GM10248 (cell line): ENCODE data around the gene NLGN3.
A peak's percentile ranks its signal among the peaks of the same experiment; 100 is the strongest.

Experiments
- CTCF ChIA-PET: fragments of 300-600 bp; sonication (Branson Sonifier 250); formaldehyde crosslinking; extraction: SDS; loops from one replicate; lab custom pipeline; 2021; ENCODE audit warnings: antibody characterized with exemption; lab: Yijun Ruan, JAX
- POLR2A ChIA-PET: fragments of 350-650 bp; sonication (Branson Sonifier 250); formaldehyde crosslinking; extraction: SDS; loops from one replicate; lab custom pipeline; 2020; ENCODE audit warnings: antibody characterized with exemption; lab: Yijun Ruan, JAX
- DNase-seq: peaks from one replicate; pipeline ENCODE4 v3.0.0; 2012; ENCODE audit errors: extremely low spot score
- CTCF ChIP-seq: IDR thresholded peaks from 2 replicates; pipeline ENCODE4 v1.5.1; 2012; ENCODE audit warnings: mild to moderate bottlenecking, low read depth; ENCODE audit errors: extremely low read depth, missing control alignments, control extremely low read depth

The NLGN3 gene

GRCh38 chrX:71105628-71106027 lies 39.0 kb upstream of the NLGN3 start:
- TF ChIP-seq CTCF, result no peak
- DNase-seq, result no peak
- CTCF ChIA-PET, result interaction anchor here (0.7 to 3.4 kb wide), 3 partner anchors 13 to 24 kb away, joined by 3 to 9 read pairs (median 9); partner anchors contain the start of gene MED12
- POLR2A ChIA-PET, result interaction anchor here (0.6 kb wide), 1 partner anchor 750 kb away, joined by 5 read pairs; no protein-coding TSS in a partner anchor

GRCh38 chrX:71106427-71106826 lies 38.2 kb upstream of the NLGN3 start, which contains the start of gene CXorf65:
Gene CXorf65 (minus strand): TSS chrX:71106740. CDS start chrX:71106556, 184 bp downstream.
- DNase-seq, result no peak
- ChIA-PET CTCF (interaction anchor here (0.7 to 1.8 kb wide), 2 partner anchors 21 to 23 kb away, joined by 3 to 9 read pairs; no protein-coding TSS in a partner anchor), POLR2A (no interaction called here)

GRCh38 chrX:71107245-71107644 lies 37.4 kb upstream of the NLGN3 start:
- CTCF ChIA-PET, result no interaction called here
- TF ChIP-seq CTCF, result no peak
- DNase-seq, result no peak
- POLR2A ChIA-PET, result no interaction called here

More at GRCh38 chrX:71106427-71106826, 38.2 kb upstream of the NLGN3 start, which contains the start of gene CXorf65:
- no peak for TF ChIP-seq CTCF

GRCh38 chrX:71107762-71108360 lies 36.8 kb upstream of the NLGN3 start:
- DNase-seq, result no peak
- TF ChIP-seq CTCF, result no peak
- POLR2A ChIA-PET, result no interaction called here
- CTCF ChIA-PET, result interaction anchor here (1.5 kb wide), 1 partner anchor 9 kb away, joined by 4 read pairs; no protein-coding TSS in a partner anchor

GRCh38 chrX:71109051-71109450 lies 35.6 kb upstream of the NLGN3 start:
- TF ChIP-seq CTCF, result no peak
- DNase-seq, result no peak
- CTCF ChIA-PET, result interaction anchor here (1.5 kb wide), 1 partner anchor 10 kb away, joined by 4 read pairs; no protein-coding TSS in a partner anchor
- POLR2A ChIA-PET, result no interaction called here

GRCh38 chrX:71111141-71111843 lies 33.3 kb upstream of the NLGN3 start, which contains the start of gene IL2RG:
Gene IL2RG (minus strand): TSS chrX:71111577. CDS start chrX:71111539, 38 bp downstream.
- TF ChIP-seq CTCF, result no peak
- ChIA-PET CTCF (interaction anchor here (2.3 to 2.8 kb wide), 2 partner anchors 11 to 18 kb away, joined by 12 to 16 read pairs; no protein-coding TSS in a partner anchor), POLR2A (interaction anchor here (1.5 to 1.7 kb wide), 2 partner anchors 9 to 11 kb away, joined by 7 to 12 read pairs; no protein-coding TSS in a partner anchor)
- peak; percentile 75 for DNase-seq
